ENCODE data around the gene ELK4. TPM values are rescaled to one million over a fixed set of nuclear protein-coding genes. Genes with fewer than 3 reads are reported as not detected.

Gene ELK4
- polyA plus RNA-seq, 1 donor = 18.2 TPM

DNA sequence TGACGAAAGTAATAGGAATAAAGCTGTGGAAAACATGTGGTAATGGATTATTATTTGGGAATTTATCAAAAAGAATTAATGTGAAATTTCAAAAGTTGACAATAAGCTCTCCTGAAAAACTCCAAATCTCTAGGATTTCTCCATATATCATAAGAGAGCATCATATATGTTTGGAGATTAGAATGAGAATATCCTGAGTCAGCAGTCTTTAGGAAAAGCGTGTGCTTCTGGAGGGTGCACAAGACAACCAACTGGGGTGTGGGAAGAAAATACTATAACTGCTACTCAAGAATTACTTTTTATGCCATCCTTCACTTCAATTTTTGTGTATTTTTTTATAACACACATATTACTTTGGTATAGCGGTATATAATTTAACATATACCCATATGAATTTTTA is 19.7 kb downstream of the ELK4 start:
- no peak overlapping the region for H3K27ac ChIP-seq (ENCODE audit: low read length)
- WGBS (ENCODE audit: insufficient coverage, low lambda C conversion rate) = 100% methylated on average over 1 of the region's 3 CpGs
- H3K36me3 ChIP-seq (ENCODE audit: control insufficient read depth, insufficient read depth, low read length) = peaks cover 29% of the 10 kb centered on the region

DNA sequence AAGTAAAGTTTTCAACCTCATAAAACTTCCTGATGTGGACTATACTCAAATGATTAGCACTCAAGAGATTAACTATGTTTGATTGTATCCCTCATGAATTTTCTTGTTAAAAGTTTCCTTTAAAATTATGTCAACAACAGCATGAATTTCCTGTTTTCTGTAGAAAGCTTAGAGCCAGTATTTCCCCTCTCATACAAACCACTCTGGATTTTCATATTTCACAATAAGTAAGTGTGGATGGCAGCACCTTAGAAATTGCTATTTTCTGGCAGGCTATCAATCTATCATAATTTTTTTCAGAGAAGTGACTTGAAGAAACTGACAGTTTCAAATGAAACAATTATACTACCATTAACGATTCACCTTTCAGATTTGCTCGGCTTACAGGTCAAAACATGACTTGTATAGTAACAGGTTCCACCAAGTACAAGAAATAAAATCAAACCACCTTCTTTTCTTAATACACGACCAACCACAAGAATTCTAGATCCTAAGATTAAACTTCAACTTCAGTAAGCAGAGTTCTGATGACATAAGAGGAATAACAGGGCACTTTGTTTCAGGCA is 20.8 kb downstream of the ELK4 start:
- DNase-seq = no peak
- H3K4me3 ChIP-seq (ENCODE audit: low read length) = no peak overlapping the region
- H3K9me3 ChIP-seq (ENCODE audit: control insufficient read depth, low read depth, low read length) = no peaks in the 10 kb centered on the region
- H3K4me1 ChIP-seq (ENCODE audit: control insufficient read depth, insufficient read depth, low read length) = no peaks in the 10 kb centered on the region
- H3K27ac ChIP-seq (ENCODE audit: low read length) = no peak overlapping the region
- H3K27me3 ChIP-seq (ENCODE audit: control insufficient read depth, insufficient read depth, low read length) = no peaks in the 10 kb centered on the region
- peaks cover 29% of the 10 kb centered on the region for H3K36me3 ChIP-seq (ENCODE audit: control insufficient read depth, insufficient read depth, low read length)
- 100% methylated on average over 2 of the region's 3 CpGs for WGBS (ENCODE audit: insufficient coverage, low lambda C conversion rate)

More for the DNA sequence above, 19.7 kb downstream of the ELK4 start:
- no peaks in the 10 kb centered on the region for H3K4me1 ChIP-seq (ENCODE audit: control insufficient read depth, insufficient read depth, low read length)
- no peak overlapping the region for H3K4me3 ChIP-seq (ENCODE audit: low read length)
- DNase-seq = no peak
- H3K27me3 ChIP-seq (ENCODE audit: control insufficient read depth, insufficient read depth, low read length) = no peaks in the 10 kb centered on the region
- H3K9me3 ChIP-seq (ENCODE audit: control insufficient read depth, low read depth, low read length) = no peaks in the 10 kb centered on the region

DNA sequence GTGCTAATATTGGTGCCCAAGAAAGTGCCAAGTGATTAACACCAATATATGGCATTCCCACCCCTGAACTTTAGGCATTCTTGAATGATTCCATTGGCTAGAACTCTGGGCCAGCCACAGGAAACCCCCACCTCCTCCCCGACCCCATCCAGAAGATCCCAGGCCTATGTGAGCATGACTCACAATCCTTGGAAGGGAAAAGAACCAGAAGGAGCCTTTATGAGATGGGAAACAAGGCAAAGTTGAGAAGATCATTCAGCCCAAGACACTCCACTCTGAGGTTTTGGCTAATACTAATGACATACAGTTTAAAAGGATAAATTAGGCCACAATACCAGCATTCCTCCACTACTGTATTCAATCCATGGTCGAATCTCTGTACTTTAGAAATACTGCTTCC is 21.8 kb downstream of the ELK4 start:
- WGBS (ENCODE audit: insufficient coverage, low lambda C conversion rate) = no CpG with 5 or more reads among the region's 2 CpGs
- Histone ChIP-seq H3K27me3 (ENCODE audit: control insufficient read depth, insufficient read depth, low read length) (no peaks in the 10 kb centered on the region), H3K27ac (ENCODE audit: low read length) (no peak overlapping the region), H3K4me1 (ENCODE audit: control insufficient read depth, insufficient read depth, low read length) (no peaks in the 10 kb centered on the region), H3K36me3 (ENCODE audit: control insufficient read depth, insufficient read depth, low read length) (peaks cover 26% of the 10 kb centered on the region), H3K9me3 (ENCODE audit: control insufficient read depth, low read depth, low read length) (no peaks in the 10 kb centered on the region), H3K4me3 (ENCODE audit: low read length) (no peak overlapping the region)
- no peak for DNase-seq

DNA sequence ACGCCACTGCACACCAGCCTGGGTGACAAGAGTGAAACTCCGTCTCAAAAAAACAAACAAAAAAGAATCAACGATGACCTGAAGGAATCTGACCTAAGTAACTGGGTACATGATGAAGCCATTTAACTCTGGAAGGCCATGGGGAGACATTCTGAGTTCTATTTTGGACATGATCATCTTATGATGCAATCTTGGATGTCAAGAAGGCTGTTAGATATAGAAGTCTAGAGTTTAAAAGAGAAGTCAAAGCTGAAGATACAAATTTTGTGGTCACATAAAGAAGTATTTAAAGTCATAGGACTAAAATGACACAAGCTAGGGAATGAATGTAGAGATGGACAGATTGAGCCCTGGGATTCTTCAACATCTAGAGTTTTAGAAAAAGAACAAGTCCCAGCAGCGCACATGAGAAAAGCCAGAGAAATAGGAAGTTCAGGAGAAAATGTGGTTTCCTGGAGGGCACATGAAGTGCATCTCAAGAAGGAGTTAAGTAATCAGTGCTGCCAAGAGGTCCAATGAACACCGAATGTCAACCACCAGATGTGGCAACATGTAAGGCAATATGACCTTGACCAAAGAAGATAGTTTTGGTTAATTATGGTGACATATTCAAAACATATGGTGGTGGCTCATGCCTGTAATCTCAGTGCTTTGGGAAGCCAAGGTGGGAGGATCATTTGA is 26.8 kb downstream of the ELK4 start:
- peaks cover 13% of the 10 kb centered on the region for H3K36me3 ChIP-seq (ENCODE audit: control insufficient read depth, insufficient read depth, low read length)
- no peak for DNase-seq
- H3K27ac ChIP-seq (ENCODE audit: low read length) = no peak overlapping the region
- no peaks in the 10 kb centered on the region for H3K9me3 ChIP-seq (ENCODE audit: control insufficient read depth, low read depth, low read length)
- 96% methylated on average over 3 of the region's 5 CpGs for WGBS (ENCODE audit: insufficient coverage, low lambda C conversion rate)
- no peaks in the 10 kb centered on the region for H3K4me1 ChIP-seq (ENCODE audit: control insufficient read depth, insufficient read depth, low read length)
- H3K4me3 ChIP-seq (ENCODE audit: low read length) = no peak overlapping the region
- H3K27me3 ChIP-seq (ENCODE audit: control insufficient read depth, insufficient read depth, low read length) = no peaks in the 10 kb centered on the region

DNA sequence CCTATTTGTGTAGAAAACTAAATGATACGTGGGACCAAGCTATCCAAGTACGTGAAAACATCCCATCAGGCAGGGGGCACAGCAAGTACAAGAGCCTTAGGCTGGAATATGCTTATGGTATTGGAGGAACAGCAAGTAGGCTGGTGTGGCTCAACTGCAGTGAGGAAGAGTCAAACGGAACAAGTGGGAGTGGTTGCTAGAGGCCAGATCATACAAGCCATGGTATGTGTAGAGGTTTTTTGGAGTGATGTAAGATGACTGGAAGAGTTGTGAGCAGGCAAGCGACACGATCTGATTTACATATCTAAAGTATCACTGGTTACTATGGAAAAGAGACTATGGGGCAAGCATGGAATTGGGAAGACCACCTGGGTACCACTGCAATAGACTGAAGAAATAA is 27.8 kb downstream of the ELK4 start:
- Histone ChIP-seq H3K4me3 (ENCODE audit: low read length) (no peak overlapping the region), H3K27me3 (ENCODE audit: control insufficient read depth, insufficient read depth, low read length) (no peaks in the 10 kb centered on the region), H3K27ac (ENCODE audit: low read length) (no peak overlapping the region), H3K9me3 (ENCODE audit: control insufficient read depth, low read depth, low read length) (no peaks in the 10 kb centered on the region), H3K36me3 (ENCODE audit: control insufficient read depth, insufficient read depth, low read length) (peaks cover 15% of the 10 kb centered on the region), H3K4me1 (ENCODE audit: control insufficient read depth, insufficient read depth, low read length) (peaks cover under 1% of the 10 kb centered on the region)
- no peak for DNase-seq
- no CpG with 5 or more reads among the region's 5 CpGs for WGBS (ENCODE audit: insufficient coverage, low lambda C conversion rate)

DNA sequence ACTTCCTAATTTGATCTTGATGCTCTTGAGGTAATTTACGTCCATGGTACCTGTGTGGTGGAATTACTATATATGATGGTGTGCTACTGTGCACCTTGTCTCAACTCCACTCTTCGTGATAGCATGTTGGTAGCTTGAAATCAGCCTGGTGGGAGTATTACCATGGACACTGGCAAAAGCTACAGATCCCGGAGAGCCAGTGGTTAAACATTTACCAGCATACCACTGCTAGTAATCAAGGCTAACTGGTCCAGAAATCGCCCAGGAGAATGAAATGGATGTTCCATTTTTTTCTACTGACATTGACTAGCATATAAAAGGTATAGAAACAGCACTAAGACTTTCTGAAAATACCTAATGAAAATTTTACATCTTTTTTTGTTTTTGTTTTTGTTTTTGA is 30.6 kb downstream of the ELK4 start:
- WGBS (ENCODE audit: insufficient coverage, low lambda C conversion rate) = 0% methylated on average over 1 of the region's 4 CpGs
- H3K27ac ChIP-seq (ENCODE audit: low read length) = no peak overlapping the region
- no peak for DNase-seq

DNA sequence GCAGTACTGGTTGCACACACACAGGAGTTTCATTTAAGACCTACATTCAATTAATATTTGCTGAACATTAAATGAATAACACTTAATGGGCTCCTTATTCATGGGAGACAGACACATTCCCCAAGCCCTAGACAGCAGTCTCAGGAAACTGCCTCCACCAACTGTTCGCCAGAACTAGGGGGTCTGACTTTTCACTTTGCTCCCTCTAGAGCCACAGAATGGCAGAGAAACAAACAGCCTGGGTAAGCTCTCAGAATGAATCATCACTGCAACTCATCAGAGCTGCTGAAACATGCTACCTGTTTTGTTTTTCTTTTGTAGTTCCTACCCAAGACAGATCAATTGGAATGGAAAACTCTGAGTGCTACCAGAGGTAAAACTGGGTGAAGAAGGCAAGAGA is 31.7 kb downstream of the ELK4 start:
- H3K9me3 ChIP-seq (ENCODE audit: control insufficient read depth, low read depth, low read length) = no peaks in the 10 kb centered on the region
- peaks cover 19% of the 10 kb centered on the region for H3K36me3 ChIP-seq (ENCODE audit: control insufficient read depth, insufficient read depth, low read length)
- H3K4me3 ChIP-seq (ENCODE audit: low read length) = no peak overlapping the region
- H3K27me3 ChIP-seq (ENCODE audit: control insufficient read depth, insufficient read depth, low read length) = no peaks in the 10 kb centered on the region
- WGBS (ENCODE audit: insufficient coverage, low lambda C conversion rate) = no CpG with 5 or more reads among the region's 1 CpG
- H3K27ac ChIP-seq (ENCODE audit: low read length) = peak overlapping the region; percentile 57
- DNase-seq = no peak
- peaks cover 4% of the 10 kb centered on the region for H3K4me1 ChIP-seq (ENCODE audit: control insufficient read depth, insufficient read depth, low read length)

More for the DNA sequence above, 30.6 kb downstream of the ELK4 start:
- Histone ChIP-seq H3K4me3 (ENCODE audit: low read length) (no peak overlapping the region), H3K9me3 (ENCODE audit: control insufficient read depth, low read depth, low read length) (no peaks in the 10 kb centered on the region), H3K36me3 (ENCODE audit: control insufficient read depth, insufficient read depth, low read length) (peaks cover 19% of the 10 kb centered on the region), H3K27me3 (ENCODE audit: control insufficient read depth, insufficient read depth, low read length) (no peaks in the 10 kb centered on the region), H3K4me1 (ENCODE audit: control insufficient read depth, insufficient read depth, low read length) (peaks cover 4% of the 10 kb centered on the region)

DNA sequence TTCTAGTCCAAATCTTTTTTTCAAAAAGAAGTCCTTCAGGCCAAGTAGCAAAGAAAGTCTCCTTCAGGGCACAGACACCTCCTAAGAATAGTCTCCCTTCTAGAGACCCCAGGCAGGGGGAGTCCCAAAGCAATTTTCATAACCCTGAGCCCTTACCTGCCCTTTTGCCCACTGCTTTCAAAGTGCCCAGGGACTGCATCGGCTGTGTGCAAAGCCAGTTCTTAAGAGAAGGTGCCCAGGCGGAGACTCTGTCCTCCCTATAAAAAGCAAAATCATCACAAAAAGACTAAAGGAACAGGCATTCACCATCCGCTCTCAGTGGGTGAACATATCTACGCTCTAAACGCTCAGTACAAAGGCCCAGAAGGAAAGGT is 32.2 kb downstream of the ELK4 start:
- Histone ChIP-seq H3K9me3 (ENCODE audit: control insufficient read depth, low read depth, low read length) (no peaks in the 10 kb centered on the region), H3K27me3 (ENCODE audit: control insufficient read depth, insufficient read depth, low read length) (no peaks in the 10 kb centered on the region), H3K4me3 (ENCODE audit: low read length) (no peak overlapping the region), H3K36me3 (ENCODE audit: control insufficient read depth, insufficient read depth, low read length) (peaks cover 19% of the 10 kb centered on the region), H3K4me1 (ENCODE audit: control insufficient read depth, insufficient read depth, low read length) (peaks cover 4% of the 10 kb centered on the region), H3K27ac (ENCODE audit: low read length) (peak overlapping the region; percentile 57)
- WGBS (ENCODE audit: insufficient coverage, low lambda C conversion rate) = no CpG with 5 or more reads among the region's 5 CpGs
- no peak for DNase-seq

DNA sequence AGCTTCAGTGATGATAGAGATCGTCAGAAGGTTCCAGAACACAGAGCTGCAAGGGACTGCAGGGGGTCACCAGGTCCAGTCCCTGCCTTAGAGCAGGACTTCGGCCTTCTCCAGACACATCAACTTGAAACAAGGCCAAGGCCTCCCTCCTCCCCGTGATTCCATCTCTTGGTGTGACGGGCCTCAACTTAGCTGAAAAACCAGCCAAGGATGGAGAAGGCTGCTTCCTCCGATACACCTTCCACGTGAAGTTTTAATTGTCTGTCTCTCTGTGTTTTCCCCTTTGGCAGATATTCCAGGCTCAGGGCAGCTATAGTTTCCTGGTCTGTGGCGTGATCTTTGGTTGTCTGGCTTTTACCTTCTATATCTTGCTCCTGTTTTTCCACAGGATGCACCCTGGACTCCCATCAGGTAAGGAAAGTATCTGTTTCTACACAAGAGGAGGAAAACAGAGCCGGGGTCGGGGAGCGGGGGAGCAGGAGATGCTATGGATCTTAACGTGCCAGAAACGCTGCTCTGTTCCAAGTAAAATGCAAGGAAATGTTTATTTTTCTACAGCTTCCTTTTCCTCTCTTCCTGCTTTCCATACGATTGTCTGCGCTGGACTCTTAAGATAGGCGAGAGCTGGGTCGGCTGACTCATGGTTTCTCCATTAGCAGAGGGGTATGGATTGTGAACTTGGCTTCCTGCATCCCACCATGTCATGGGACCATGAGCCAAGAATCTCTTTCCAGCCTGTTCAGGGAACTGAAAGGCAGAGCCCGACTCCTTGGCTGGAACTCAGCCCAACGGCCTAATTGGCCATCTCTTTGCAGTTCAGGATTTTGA is 32.8 kb downstream of the ELK4 start:
- WGBS (ENCODE audit: insufficient coverage, low lambda C conversion rate) = no CpG with 5 or more reads among the region's 18 CpGs
- H3K4me1 ChIP-seq (ENCODE audit: control insufficient read depth, insufficient read depth, low read length) = peaks cover 4% of the 10 kb centered on the region
- H3K36me3 ChIP-seq (ENCODE audit: control insufficient read depth, insufficient read depth, low read length) = peaks cover 15% of the 10 kb centered on the region
- H3K9me3 ChIP-seq (ENCODE audit: control insufficient read depth, low read depth, low read length) = no peaks in the 10 kb centered on the region
- DNase-seq = peak; percentile 69 to 70
- no peaks in the 10 kb centered on the region for H3K27me3 ChIP-seq (ENCODE audit: control insufficient read depth, insufficient read depth, low read length)
- peak overlapping the region; percentile 57 for H3K27ac ChIP-seq (ENCODE audit: low read length)
- H3K4me3 ChIP-seq (ENCODE audit: low read length) = no peak overlapping the region

DNA sequence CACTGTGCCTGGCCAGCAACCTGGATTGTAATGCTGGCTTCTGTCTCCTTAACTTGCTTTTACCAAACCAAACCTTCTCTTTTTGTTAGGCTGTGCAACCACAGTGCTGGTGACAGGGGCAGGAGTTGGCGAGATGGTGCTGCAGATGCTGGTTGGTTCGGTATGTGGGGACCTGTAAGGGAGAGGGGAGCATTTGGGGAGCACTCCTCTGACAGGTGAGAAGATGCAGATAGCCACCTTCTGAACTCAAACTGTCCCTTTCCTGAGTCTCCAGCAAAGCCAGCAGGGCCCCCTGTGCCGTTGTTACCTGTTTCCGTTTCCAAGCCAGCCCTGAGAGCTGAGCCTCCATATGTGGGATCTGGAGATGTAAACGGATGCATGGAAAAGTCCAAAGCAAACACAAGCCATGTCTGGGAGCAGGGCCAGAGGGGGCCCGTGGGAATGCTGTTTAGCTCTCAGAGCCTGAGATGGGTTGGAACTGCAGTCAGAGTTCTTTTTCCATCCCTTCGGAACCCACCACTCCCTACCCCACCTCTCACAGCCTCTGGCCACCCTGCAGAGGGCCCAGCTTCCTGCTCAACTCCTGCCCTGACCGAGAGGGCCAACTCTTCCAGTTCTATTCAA is 34.0 kb downstream of the ELK4 start:
- Histone ChIP-seq H3K9me3 (ENCODE audit: control insufficient read depth, low read depth, low read length) (no peaks in the 10 kb centered on the region), H3K27me3 (ENCODE audit: control insufficient read depth, insufficient read depth, low read length) (no peaks in the 10 kb centered on the region), H3K4me3 (ENCODE audit: low read length) (no peak overlapping the region), H3K4me1 (ENCODE audit: control insufficient read depth, insufficient read depth, low read length) (peaks cover 4% of the 10 kb centered on the region), H3K27ac (ENCODE audit: low read length) (peak overlapping the region; percentile 57), H3K36me3 (ENCODE audit: control insufficient read depth, insufficient read depth, low read length) (peaks cover 10% of the 10 kb centered on the region)
- WGBS (ENCODE audit: insufficient coverage, low lambda C conversion rate) = no CpG with 5 or more reads among the region's 8 CpGs
- peak; percentile 34 to 46 for DNase-seq
